ENCODE measurements around the gene SLC14A1. TPM values are rescaled to one million over a fixed set of nuclear protein-coding genes. Genes with fewer than 3 reads are reported as not detected.

Gene SLC14A1
- total and polyA plus RNA-seq, 2 experiments from 2014 or later, result 0.21 to 0.53 TPM

GRCh38 chr18:45775743-45776142 lies 51.8 kb downstream of the SLC14A1 start:
- H3F3A ChIP-seq (replicated peaks; ENCODE audit: low read depth), result 0 out of 2 replicates have a peak, but pooled peaks cover 3% of the 10 kb centered on the region
- Mint-ChIP-seq H3K4me1 (no peaks in the 10 kb centered on the region), H3K36me3 (ENCODE audit: low read depth) (no peaks in the 10 kb centered on the region; the same call in 2 of the 3 replicates), H3K27ac (no peak overlapping the region), H3K4me3 (no peak overlapping the region), H3K9me3 (peaks cover 4% of the 10 kb centered on the region), H3K27me3 (ENCODE audit: insufficient read depth, low read depth, poor library complexity) (no peaks in the 10 kb centered on the region)
- H3K27me3 ChIP-seq (ENCODE audit: insufficient read depth), result peaks cover 3% of the 10 kb centered on the region; the same call in 1 of the 2 replicates
- DNase-seq (ENCODE audit: low spot score) (no peak), ATAC-seq (peak; percentile 22; the same call in 1 of the 3 replicates)
- H3K4me1 ChIP-seq (ENCODE audit: insufficient read depth), result peaks cover 4% of the 10 kb centered on the region; the same call in 1 of the 2 replicates
- H3K79me2 ChIP-seq (replicated peaks; ENCODE audit: insufficient read depth), result no peaks in the 10 kb centered on the region
- peak overlapping the region; percentile 83 for H3K4me2 ChIP-seq
- peaks cover 35% of the 10 kb centered on the region for H3K9me2 ChIP-seq (ENCODE audit: insufficient read depth)
- H3K27ac ChIP-seq (ENCODE audit: low read depth), result no peak overlapping the region
- no peak for TF ChIP-seq EZH2 (IDR thresholded peaks at IDR 0.05; ENCODE audit: low read depth, unreplicated experiment)
- no peak for TF ChIP-seq CTCF (conservative IDR thresholded peaks at IDR 0.05; ENCODE audit: low read depth in 2 of 2)
- no peak for TF ChIP-seq NANOG (IDR thresholded peaks at IDR 0.05; ENCODE audit: borderline replicate concordance)
- no peak for TF ChIP-seq ZNF114 (CRISPR knock-in tag; IDR thresholded peaks at IDR 0.05)
- no peak for TF ChIP-seq ZNF462 (CRISPR knock-in tag; IDR thresholded peaks at IDR 0.05)
- TF ChIP-seq STAT1 (IDR thresholded peaks at IDR 0.05; ENCODE audit: unreplicated experiment), result no peak
- TF ChIP-seq POLR2AphosphoS5 (IDR thresholded peaks at IDR 0.05; ENCODE audit: low read depth), result no peak
- H3K36me3 ChIP-seq (ENCODE audit: insufficient read depth), result no peaks in the 10 kb centered on the region
- H3K4me3 ChIP-seq, result peak overlapping the region; percentile 71
- H4K20me1 ChIP-seq (replicated peaks; ENCODE audit: insufficient read depth), result no peaks in the 10 kb centered on the region
- H2AFZ ChIP-seq, result peak overlapping the region; percentile 97

Data from GM23338 (cell line).